ENCODE data around the gene ABO.
"Not testable (repeated sequence)": the region's sequence is repeated elsewhere in the genome, so short reads cannot be mapped to it uniquely, and the experiment has no call there.

The ABO gene

DNA sequence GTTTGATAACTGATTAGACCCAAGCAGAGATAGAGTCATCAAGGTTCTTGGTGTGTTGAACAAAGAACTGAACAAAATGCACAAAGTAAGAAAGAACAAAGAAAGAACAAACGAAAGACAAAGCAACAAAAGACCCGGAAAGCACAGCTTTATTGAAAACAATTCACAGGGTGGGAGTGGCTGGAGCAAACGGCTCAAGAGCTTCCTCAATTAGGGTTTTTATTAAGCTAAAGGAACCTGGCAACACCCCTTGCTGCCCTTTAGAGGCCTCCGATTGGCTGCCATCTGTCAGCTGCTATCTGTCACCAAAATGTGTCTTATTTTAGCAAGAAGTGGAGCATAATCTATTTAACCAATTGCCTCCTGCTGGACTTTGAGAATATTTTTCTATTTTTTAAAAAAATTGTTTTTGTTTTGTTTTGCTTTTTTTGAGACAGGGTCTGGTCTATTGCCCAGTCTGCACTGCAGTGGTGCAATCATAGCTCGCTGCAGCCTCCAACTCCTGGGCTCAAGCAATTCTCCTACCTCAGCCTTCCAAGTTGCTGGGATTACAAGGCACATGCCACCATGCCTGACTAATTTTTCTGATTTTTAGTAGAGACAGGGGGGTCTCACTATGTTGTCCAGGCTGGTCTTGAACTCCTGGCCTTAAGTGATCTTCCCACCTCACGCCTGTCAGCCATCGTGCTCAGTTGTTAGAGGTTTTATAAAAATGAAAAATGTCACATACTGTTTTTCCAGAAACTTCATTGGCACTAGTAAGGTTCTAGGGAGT is 7.7 kb upstream of the ABO start:
- H3K9me3 ChIP-seq (ENCODE audit: low read length): peaks cover 6% of the 10 kb centered on the region
- H3K27me3 ChIP-seq (ENCODE audit: insufficient read depth, low read length): peaks cover 20% of the 10 kb centered on the region
- H3K4me1 ChIP-seq (ENCODE audit: insufficient read depth, low read length): no peaks in the 10 kb centered on the region
- no peak overlapping the region for H3K4me3 ChIP-seq (ENCODE audit: low read length)
- no peaks in the 10 kb centered on the region for H3K36me3 ChIP-seq (ENCODE audit: insufficient read depth, low read length)
- no peak overlapping the region for H2AFZ ChIP-seq (ENCODE audit: low read depth, low read length)

DNA sequence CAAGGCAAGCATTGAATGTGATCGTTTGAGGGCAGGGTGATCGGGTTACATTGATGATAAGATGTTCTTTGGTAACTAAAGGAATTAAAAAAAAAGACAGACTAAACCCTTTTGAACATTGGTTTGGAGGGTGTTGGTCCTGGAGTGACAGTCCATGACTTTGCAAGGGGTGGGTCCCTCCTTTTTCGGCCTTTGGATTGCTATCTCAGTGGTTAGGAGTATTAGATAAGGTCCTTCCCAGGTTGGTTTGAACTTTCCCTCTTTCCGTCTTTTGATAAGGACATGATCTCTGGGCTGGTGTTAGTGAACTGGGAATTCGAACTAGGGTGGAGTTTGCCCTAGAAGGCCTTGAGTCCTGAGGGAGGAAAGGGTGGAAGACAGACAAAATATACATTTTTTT is 5.4 kb upstream of the ABO start:
- no peaks in the 10 kb centered on the region for H3K36me3 ChIP-seq (ENCODE audit: insufficient read depth, low read length)
- H3K27me3 ChIP-seq (ENCODE audit: insufficient read depth, low read length): peaks cover 42% of the 10 kb centered on the region
- peaks cover 1% of the 10 kb centered on the region for H3K4me1 ChIP-seq (ENCODE audit: insufficient read depth, low read length)
- H3K9me3 ChIP-seq (ENCODE audit: low read length): peaks cover 8% of the 10 kb centered on the region
- H3K4me3 ChIP-seq (ENCODE audit: low read length): no peak overlapping the region
- H2AFZ ChIP-seq (ENCODE audit: low read depth, low read length): no peak overlapping the region

DNA sequence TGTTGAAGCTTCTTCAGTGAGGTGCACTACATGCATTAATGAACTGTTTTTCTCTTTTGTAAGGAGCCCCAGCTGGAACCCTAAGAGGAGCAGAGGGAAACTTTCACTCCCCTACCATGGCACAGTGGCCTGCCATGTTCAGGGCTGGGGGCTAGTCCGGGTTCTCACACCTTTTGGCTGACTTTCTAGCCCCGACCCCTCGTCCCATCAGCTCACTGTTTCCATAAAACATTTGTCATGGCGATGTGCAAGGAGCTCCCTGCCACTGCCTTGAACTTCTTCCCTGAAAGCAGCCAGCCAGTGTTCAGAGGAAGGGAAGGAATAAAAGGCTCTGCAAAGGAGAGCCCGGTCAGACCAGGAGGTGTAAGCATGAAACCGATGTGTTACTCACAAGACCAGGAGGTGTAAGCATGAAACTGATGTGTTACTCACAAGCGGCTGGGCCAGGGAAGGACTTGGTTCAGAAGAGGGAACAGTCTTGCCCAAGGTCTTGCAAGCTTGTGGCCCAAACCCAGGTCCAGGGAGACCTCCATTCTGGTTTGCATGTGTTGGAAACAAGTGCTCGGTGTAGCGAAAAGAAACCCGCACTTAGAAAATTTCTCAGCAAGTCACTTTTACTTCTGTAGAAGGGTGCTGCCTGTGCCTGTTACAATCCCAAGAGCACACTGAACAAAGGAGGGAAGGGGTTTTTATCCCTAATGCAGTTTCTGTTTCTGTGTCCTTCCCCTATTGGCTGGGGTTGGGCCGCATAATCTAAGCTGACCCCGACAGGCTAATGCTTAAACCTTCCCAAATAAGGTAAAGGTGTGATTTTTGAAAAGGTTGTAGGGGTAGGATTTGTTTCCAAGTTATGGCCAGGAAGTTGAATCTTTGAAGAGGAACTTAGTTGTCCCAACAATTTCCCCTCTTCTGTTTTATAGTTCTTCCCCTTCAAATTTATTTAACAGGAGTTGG is 3.4 kb upstream of the ABO start:
- Histone ChIP-seq H2AFZ (ENCODE audit: low read depth, low read length) (no peak overlapping the region), H3K4me3 (ENCODE audit: low read length) (no peak overlapping the region), H3K4me1 (ENCODE audit: insufficient read depth, low read length) (peaks cover 1% of the 10 kb centered on the region), H3K36me3 (ENCODE audit: insufficient read depth, low read length) (no peaks in the 10 kb centered on the region), H3K27me3 (ENCODE audit: insufficient read depth, low read length) (peaks cover 61% of the 10 kb centered on the region), H3K9me3 (ENCODE audit: low read length) (peaks cover 8% of the 10 kb centered on the region)

DNA sequence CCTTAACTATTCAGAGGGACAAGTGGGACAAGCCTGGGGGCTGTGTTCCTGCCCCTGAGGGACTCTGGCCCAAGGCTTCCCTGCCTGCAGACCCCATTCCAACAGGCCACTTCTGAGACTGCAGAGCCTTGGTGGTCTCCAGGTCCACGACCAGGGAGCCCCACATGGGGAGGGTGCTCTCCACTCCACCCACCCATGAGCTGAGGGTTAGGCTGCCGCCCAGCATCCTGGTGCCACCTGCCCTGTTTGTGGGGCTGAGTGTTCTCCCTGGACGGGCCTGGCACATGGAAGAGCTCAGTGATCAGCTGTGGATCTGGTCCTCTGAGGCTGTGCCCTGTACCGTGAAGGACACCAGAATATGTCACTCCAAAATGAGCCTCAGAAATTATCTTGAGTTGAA is 2.5 kb upstream of the ABO start:
- Histone ChIP-seq H3K4me3 (ENCODE audit: low read length) (no peak overlapping the region), H2AFZ (ENCODE audit: low read depth, low read length) (no peak overlapping the region), H3K4me1 (ENCODE audit: insufficient read depth, low read length) (peaks cover 1% of the 10 kb centered on the region), H3K9me3 (ENCODE audit: low read length) (peaks cover 14% of the 10 kb centered on the region), H3K36me3 (ENCODE audit: insufficient read depth, low read length) (no peaks in the 10 kb centered on the region), H3K27me3 (ENCODE audit: insufficient read depth, low read length) (peaks cover 71% of the 10 kb centered on the region)

DNA sequence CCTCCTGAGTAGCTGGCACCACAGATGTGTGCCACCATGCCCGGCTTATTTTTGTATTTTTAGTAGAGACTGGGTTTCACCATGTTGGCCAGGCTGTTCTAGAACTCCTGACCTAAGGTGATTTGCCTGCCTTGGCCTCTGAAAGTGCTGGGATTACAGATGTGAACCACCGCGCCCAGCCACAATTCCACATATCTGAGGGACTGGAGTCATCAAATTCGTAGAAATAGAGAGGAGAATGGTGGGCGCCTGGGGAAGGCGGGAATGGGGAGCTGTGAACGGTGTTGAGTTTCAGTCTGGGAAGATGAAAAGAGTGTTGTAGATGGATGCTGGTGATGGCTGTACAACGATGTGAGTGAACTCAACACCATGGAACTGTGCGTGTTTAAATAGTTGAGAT is 1.9 kb upstream of the ABO start:
- Histone ChIP-seq H3K27me3 (ENCODE audit: insufficient read depth, low read length) (peaks cover 76% of the 10 kb centered on the region), H3K9me3 (ENCODE audit: low read length) (peaks cover 14% of the 10 kb centered on the region), H2AFZ (ENCODE audit: low read depth, low read length) (no peak overlapping the region)

DNA sequence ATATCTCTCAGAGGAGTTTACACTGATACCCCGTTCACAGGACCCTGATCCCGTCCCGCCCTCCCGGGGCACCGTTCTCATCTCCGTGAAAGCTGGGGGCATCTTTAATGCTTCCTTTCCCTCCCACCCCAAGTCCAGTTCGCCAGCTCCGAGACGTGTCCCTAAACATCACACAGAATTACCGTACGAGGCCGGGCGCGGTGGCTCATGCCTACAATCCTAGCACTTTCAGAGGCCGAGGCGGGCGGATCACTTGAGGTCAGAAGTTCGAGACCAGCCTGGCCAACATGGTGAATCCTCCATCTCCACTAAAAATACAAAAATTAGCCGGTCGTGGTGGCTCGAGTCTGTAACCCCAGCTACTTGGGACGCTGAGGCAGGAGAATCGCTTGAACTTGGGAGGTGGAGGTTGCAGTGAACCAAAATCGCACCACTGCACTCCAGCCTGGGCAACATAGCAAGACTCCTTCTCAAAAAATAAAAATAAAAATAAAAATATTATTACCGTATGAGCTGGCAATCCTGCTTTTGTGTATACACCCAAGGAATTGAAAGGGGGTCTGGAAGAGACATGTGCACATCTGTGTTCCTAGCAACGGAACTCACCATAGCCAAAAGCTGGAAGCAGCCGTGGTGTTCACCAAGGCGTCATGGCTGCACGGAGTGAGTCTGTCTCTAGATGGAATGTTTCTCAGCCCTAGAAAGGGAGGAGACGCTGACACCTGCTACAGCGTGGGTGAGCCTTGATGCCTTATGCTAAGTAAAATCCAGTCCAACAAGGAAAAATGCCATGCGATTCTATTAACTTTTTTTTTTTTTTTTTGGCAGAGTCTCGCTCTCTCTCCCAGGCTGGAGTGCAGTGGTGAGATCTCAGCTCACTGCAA is 1.2 kb upstream of the ABO start:
- Histone ChIP-seq H3K4me1 (ENCODE audit: insufficient read depth, low read length) (peaks cover 1% of the 10 kb centered on the region), H3K9me3 (ENCODE audit: low read length) (peaks cover 14% of the 10 kb centered on the region), H3K36me3 (ENCODE audit: insufficient read depth, low read length) (no peaks in the 10 kb centered on the region), H2AFZ (ENCODE audit: low read depth, low read length) (no peak overlapping the region), H3K27me3 (ENCODE audit: insufficient read depth, low read length) (peaks cover 79% of the 10 kb centered on the region), H3K4me3 (ENCODE audit: low read length) (no peak overlapping the region)

More for the DNA sequence above, 1.9 kb upstream of the ABO start:
- Histone ChIP-seq H3K4me3 (ENCODE audit: low read length) (no peak overlapping the region), H3K4me1 (ENCODE audit: insufficient read depth, low read length) (peaks cover 1% of the 10 kb centered on the region), H3K36me3 (ENCODE audit: insufficient read depth, low read length) (no peaks in the 10 kb centered on the region)

DNA sequence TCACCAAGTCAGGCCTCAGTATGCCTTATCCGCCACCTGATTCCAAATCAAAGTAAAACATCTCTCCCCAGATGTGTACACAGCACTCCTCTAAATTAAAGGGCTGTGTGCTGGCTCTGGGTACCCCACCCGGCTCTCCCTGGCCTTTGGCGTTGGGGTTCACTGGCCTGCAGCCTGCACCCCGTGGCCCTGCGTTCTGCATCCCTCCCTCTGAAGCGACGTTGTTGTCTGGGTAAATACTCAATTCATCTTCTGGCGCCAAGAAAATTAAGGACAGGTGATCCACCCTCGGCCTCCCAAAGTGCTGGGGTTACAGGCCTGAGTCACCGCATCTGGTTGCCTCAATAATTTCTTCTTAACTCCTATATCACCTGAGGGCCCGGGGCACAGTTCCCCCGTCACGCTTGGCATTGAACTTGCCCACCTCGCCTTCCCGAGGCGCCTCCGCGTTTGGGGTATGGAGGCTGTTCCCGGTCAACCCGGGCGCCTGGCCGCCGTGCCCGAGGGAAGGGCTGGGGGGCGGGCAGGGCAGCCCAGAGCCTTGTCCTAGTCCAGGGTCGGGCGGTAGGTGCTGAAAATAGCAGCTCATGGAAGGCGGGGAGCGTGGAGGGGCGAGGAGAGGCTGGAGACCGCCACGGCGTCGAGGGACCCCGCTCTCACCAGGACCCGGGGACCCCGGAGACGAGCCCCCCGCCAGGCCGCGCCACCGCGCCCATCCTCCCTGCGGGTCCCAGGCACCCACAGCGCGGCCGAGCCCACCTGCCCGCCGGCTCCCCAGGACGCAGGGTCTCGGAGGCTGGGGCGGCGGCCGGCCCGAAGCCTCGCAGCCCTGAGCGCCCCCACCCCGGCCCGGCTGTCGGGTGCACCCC is 531 bp downstream of the ABO start:
- Histone ChIP-seq H3K27me3 (ENCODE audit: insufficient read depth, low read length) (peaks cover 80% of the 10 kb centered on the region), H3K4me1 (ENCODE audit: insufficient read depth, low read length) (peaks cover 1% of the 10 kb centered on the region), H2AFZ (ENCODE audit: low read depth, low read length) (no peak overlapping the region), H3K36me3 (ENCODE audit: insufficient read depth, low read length) (no peaks in the 10 kb centered on the region), H3K4me3 (ENCODE audit: low read length) (no peak overlapping the region), H3K9me3 (ENCODE audit: low read length) (peaks cover 14% of the 10 kb centered on the region)

DNA sequence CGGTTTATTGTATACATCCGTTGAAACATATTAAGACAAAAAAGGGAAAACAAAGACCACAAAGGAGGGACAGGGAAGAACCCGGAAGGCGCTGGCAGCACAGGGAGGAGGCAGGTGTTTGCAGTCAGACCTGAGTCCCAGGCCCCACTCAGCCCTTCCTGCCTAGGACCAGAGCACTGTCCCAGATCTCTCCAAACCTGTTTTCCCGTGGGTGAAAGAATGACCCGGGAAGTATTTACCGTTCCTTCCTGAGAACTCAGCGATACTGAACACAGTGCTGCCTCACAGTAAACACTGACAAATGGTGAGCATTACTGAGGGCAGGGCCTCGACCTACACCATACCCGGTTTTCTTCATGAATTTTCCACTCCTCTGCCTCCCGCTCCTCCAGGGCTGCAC is 1.2 kb downstream of the ABO start:
- no peak overlapping the region for H3K4me3 ChIP-seq (ENCODE audit: low read length)
- peaks cover 14% of the 10 kb centered on the region for H3K9me3 ChIP-seq (ENCODE audit: low read length)
- H3K27me3 ChIP-seq (ENCODE audit: insufficient read depth, low read length): peaks cover 75% of the 10 kb centered on the region
- peaks cover 1% of the 10 kb centered on the region for H3K4me1 ChIP-seq (ENCODE audit: insufficient read depth, low read length)
- H2AFZ ChIP-seq (ENCODE audit: low read depth, low read length): no peak overlapping the region
- H3K36me3 ChIP-seq (ENCODE audit: insufficient read depth, low read length): no peaks in the 10 kb centered on the region

DNA sequence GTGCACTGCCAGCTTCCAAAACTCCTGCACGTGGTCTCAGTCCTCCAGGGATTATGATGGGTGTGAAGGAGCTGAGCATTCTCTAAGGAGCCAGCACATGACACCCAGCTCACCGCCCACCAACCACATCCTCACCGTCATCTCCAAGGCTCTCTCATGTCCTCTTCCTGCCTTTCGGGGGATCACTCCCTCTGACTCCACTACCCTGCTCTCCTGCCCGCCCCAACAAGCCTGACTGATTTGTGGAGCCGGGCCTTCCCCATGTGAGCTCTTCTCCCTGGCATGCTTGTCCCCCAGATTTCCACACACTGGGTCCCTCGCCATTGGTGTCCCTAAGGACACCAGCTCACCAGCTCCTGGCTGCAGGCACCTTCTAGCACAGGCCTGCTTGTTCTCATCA is 1.9 kb downstream of the ABO start:
- Histone ChIP-seq H3K9me3 (ENCODE audit: low read length) (peaks cover 11% of the 10 kb centered on the region), H3K4me3 (ENCODE audit: low read length) (no peak overlapping the region), H3K4me1 (ENCODE audit: insufficient read depth, low read length) (peaks cover 1% of the 10 kb centered on the region), H3K27me3 (ENCODE audit: insufficient read depth, low read length) (peaks cover 67% of the 10 kb centered on the region), H2AFZ (ENCODE audit: low read depth, low read length) (no peak overlapping the region), H3K36me3 (ENCODE audit: insufficient read depth, low read length) (no peaks in the 10 kb centered on the region)

DNA sequence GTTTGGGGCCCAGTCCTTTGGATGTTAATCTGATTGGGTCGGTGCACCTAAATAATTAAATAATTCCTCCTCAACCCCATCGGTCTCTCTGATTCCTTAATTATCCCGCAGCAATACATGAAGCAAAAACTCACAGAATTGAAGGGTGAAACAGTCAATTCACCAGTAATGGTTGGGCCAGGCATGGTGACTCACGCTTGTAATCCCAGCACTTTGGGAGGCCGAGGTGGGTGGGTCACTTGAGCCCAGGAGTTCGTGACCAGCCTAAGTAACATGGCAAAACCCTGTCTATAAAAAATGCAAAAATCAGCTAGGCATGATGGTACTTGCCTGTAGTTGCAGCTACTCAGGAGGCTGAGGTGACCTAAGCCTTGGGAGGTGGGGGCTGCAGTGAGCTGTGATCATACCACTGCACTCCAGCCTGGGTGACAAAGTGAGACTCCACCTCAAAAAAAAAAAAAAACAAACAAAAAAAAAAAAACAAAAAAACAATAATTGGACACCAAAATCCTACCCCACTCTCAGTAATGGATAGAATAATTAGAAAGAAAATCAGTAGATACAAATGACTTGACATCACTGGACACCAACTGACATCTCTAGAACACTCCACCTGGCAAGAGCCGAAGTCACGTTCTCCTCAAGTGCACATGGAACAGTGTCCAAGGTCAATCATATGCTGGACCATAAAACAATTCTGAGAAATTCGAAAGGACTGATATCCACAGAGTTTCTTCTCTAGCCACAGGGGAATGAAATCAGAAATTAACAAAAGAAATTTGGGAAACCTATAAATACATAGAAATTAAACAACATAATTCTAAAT is 5.3 kb downstream of the ABO start:
- Histone ChIP-seq H3K36me3 (ENCODE audit: insufficient read depth, low read length) (no peaks in the 10 kb centered on the region), H3K4me1 (ENCODE audit: insufficient read depth, low read length) (no peaks in the 10 kb centered on the region), H2AFZ (ENCODE audit: low read depth, low read length) (no peak overlapping the region), H3K9me3 (ENCODE audit: low read length) (peaks cover 6% of the 10 kb centered on the region), H3K4me3 (ENCODE audit: low read length) (no peak overlapping the region), H3K27me3 (ENCODE audit: insufficient read depth, low read length) (peaks cover 36% of the 10 kb centered on the region)

DNA sequence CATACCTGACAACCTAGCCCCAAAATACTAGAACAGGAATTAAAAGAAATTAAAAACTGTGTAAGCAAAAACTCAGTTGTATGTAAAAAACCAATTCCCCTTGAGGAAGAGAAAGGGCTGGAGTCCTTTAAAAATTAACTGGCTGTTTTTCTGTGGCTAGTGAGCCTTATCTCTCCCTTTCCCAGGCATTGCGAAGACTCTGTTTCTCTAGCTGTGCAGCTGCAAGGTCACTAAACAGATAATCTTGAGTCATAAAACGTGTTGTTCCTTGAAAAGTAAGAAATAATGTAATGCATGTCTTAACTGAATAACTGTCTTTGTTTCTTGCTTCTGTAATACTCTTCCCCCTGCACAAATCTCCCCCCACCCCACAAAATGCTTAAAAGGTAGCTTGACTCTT is 5.9 kb downstream of the ABO start:
- not testable (repeated sequence) for H3K9me3 ChIP-seq (ENCODE audit: low read length); H2AFZ ChIP-seq (ENCODE audit: low read depth, low read length); H3K4me3 ChIP-seq (ENCODE audit: low read length); H3K4me1 ChIP-seq (ENCODE audit: insufficient read depth, low read length); H3K36me3 ChIP-seq (ENCODE audit: insufficient read depth, low read length)
- peaks cover 30% of the 10 kb centered on the region for H3K27me3 ChIP-seq (ENCODE audit: insufficient read depth, low read length)

Measured in neuron (in vitro differentiated cells).